GM12865 (cell line): ENCODE measurements around the gene DERL3.

Experiments used
- DNase-seq: peaks from one replicate; pipeline ENCODE4 v3.0.0; 2010; ENCODE audit warnings: low read depth
- H3K4me3 ChIP-seq: 2 replicates; pipeline ENCODE4 v1.5.1; 2011; ENCODE audit warnings: mild to moderate bottlenecking, low read depth, low read length, control low read depth
- CTCF ChIP-seq: IDR thresholded peaks from 2 replicates; pipeline ENCODE4 v1.5.1; 2011; ENCODE audit warnings: low read length, control low read depth, low read depth, inconsistent platforms; ENCODE audit not compliant: insufficient read depth; ENCODE audit errors: missing control alignments

The DERL3 gene

DNA sequence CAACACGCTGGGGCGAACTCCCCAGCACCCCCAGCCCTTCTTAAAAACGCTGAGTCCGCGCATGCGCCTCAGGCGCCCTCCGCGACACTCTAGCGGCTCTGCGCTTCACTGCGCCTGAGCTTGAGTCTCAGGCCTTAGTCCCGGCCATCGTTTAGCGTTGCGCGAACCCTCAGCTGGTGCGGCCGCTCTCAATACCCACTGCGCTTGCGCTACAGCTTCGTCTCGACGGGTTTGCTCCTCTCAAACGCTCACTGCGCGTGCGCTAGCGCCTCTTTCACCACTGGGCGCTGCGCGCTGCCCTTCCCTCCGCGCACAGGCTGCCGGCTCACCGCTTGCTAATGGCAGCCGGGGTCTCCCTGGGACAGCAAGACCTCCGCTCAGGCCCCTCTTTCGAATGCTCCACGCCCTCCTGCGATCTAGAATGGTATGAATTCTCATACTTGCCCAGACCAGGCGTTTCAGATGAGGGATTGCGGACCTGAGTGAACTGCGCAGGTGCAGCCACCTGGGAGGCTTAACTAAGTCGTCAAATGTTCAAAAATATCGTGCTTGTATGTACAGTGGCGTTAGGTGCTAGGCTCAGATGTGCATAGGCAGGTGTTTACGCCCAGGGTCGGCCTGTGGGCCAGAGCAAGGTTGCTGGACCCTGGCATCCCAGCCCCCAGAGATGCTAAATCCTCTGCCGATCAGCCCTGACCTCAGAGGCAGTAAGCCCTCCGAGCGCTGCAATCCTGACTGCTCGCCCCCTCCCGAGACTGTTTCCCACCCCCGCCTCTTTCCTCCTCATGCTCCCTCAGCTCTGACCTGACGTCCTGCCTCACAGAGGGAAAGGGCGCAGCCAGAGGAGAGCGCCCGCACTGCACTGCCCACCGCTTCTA lies 19.0 kb upstream of the DERL3 start, which contains the start of gene SLC2A11:
Gene SLC2A11 (plus strand): TSS at position 270 of the 878 bp plus-strand sequence. CDS start 125 bp downstream, at position 395.
- peak within 1 kb of the TSS; percentile 65 for H3K4me3 ChIP-seq
- TF ChIP-seq CTCF, result no peak
- peak; percentile 99 for DNase-seq

GRCh38 chr22:23856721-23857605 lies 18.2 kb upstream of the DERL3 start:
- no peak for TF ChIP-seq CTCF
- DNase-seq, result peak; percentile 63
- H3K4me3 ChIP-seq, result peak overlapping the region; percentile 62

DNA sequence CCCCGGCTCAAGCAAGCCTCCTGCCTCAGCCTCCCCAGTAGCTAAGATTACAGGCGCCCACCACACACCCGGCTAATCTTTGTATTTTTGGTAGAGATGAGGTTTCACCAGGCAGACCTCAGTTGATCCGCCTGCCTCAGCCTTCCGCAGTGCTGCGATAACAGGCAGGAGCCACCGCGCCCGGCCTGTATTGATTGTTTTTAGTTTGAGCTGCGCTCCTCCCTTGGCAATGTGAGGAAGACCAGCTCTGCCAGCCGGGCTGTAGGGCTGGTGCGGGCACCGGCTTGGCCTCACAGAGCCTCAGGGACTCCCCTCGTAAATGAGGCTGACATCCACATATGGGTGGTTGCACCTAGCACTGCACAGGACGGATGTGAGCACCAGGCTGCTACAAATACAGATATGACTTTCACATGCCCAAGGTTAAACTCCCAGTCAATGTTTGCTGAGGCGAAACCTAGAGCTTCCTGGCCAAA lies 11.4 kb upstream of the DERL3 start:
- no peak for TF ChIP-seq CTCF
- DNase-seq, result peak; percentile 80
- H3K4me3 ChIP-seq, result no peak overlapping the region

- peak; percentile 84 for DNase-seq
Observed at GRCh38 chr22:23849009-23850006, 10.5 kb upstream of the DERL3 start.

DNA sequence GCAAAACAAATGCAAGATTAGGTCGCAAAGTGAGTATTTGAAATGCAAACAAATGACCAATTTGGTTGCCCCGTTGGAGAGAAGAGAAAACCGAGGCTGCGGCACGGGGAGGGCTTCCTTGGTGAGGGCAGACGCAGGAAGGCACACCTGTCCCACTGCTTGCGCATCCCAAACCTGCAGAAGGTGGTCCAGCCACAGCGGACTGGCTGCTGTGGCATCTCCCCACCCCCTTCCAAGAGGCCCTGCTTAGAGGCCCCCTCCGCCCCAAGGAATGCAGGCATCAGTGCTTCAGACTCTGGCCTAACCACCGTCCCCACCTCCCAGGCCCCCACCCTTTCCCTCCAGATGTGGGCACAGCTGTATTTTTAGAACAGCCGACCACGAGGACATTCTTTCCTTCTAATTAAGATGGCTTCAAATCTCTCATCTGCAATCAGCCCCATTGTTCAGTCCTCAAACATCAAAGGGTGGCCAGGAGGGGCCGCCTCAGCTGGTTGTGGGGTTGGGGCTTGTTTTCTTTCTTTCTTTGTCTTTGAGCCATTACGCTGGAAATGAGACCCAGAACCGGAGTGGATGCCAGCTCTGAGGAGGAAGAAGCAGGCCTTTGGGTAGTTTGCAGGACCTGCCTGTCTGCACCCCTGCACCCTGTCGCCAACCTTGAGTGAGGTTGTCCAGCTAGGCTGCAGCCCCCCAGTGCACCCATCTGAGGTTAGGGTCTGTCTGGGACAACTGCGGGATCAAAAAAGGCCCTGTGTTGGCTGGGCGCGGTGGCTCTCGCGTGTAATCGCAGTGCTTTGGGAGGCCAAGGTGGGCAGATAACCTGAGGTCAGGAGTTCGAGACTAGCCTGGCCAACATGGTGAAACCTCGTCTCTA lies 9.4 kb upstream of the DERL3 start:
- no peak for DNase-seq
- TF ChIP-seq CTCF, result no peak
- H3K4me3 ChIP-seq, result no peak overlapping the region

More at GRCh38 chr22:23849009-23850006, 10.5 kb upstream of the DERL3 start:
- peak overlapping the region; percentile 43 for H3K4me3 ChIP-seq
- peak; percentile 96 for TF ChIP-seq CTCF
